Body of pancreas (tissue), 4 donors: ENCODE results near the gene PDE6B.

ENCODE experiments used
- POLR2A ChIP-seq, 3 donors: fragments of 450-650 bp; IDR thresholded peaks; one replicate each; pipeline ENCODE4 v1.6.1; 2016; ENCODE audit warnings: antibody characterized with exemption in 3 of 3, mild to moderate bottlenecking in 2 of 3
- TF ChIP-seq, protein P1 (sequence below), 7 experiments: fragments of 450-650 bp in 4 of 7; fragments of 200-600 bp in 3 of 7; sonication (generic) in 3 of 7; IDR thresholded peaks; one replicate each; pipeline ENCODE4 v1.5.1; 2016 to 2019; ENCODE audit warnings: antibody characterized with exemption in 7 of 7

DNA sequence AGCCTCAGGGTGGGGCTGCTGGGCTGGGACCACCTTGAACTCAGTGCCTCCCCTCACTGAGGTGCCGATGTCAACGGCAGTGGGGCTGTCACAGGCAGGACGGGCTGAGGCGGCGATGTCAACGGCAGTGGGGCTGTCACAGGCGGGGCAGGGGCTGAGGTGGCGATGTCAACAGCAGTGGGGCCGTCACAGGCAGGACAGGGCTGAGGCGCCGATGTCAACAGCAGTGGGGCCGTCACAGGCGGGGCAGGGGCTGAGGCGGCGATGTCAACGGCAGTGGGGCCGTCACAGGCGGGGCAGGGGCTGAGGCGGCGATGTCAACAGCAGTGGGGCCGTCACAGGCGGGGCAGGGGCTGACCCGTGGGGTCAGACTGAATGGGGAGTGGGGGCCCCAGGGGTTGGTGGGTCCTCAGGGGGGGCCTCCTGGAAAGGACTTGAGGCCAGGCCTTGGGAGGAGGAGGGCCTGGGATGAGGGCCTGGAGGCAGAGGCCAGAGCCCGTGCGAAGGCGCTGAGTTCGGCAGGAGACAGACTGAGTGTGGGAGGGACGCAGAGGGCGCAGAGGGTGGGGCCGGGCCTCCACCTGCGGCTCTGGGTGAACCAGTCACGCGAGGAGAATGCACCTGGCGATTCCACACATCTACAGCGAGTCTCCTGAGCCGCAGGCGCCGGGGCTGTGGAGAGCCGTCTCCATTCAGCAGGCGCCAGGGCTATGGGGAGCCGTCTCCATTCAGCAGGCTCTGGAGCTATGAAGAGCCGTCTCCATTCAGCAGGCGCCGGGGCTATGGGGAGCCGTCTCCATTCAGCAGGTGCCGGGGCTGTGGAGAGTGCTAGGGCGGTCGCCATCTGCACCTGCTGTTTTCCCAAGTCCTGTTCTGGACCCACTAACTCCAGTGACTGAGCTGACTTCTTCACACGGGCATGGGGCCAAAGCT, 25.8 kb downstream of the PDE6B start:
- TF ChIP-seq, protein P1, sequence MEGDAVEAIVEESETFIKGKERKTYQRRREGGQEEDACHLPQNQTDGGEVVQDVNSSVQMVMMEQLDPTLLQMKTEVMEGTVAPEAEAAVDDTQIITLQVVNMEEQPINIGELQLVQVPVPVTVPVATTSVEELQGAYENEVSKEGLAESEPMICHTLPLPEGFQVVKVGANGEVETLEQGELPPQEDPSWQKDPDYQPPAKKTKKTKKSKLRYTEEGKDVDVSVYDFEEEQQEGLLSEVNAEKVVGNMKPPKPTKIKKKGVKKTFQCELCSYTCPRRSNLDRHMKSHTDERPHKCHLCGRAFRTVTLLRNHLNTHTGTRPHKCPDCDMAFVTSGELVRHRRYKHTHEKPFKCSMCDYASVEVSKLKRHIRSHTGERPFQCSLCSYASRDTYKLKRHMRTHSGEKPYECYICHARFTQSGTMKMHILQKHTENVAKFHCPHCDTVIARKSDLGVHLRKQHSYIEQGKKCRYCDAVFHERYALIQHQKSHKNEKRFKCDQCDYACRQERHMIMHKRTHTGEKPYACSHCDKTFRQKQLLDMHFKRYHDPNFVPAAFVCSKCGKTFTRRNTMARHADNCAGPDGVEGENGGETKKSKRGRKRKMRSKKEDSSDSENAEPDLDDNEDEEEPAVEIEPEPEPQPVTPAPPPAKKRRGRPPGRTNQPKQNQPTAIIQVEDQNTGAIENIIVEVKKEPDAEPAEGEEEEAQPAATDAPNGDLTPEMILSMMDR (IDR thresholded peaks at IDR 0.05): no peak
- TF ChIP-seq POLR2A (IDR thresholded peaks at IDR 0.05): no peak
